ENCODE data around the gene TLCD1.

The TLCD1 gene

DNA sequence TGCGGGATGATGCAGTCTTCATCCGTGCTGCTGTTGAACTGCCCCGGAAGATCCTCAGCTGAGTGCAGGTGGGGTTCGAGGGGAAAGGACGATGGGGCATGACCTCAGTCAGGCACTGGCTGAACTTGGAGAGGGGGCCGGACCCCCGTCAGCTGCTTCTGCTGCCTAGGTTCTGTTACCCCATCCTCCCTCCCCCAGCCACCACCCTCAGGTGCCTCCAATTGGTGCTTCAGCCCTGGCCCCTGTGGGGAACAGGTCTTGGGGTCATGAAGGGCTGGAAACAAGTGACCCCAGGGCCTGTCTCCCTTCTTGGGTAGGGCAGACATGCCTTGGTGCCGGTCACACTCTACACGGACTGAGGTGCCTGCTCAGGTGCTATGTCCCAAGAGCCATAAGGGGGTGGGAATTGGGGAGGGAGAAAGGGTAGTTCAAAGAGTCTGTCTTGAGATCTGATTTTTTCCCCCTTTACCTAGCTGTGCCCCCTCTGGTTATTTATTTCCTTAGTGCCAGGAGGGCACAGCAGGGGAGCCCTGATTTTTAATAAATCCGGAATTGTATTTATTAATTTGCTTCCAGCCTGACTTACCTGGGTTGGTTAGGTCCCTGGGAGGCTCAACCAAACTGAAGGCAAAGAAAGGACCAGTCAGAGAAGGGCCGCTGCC is 23.6 kb upstream of the TLCD1 start:
- Mint-ChIP-seq H3K9me3 (no peaks in the 10 kb centered on the region), H3K4me1 (peaks cover 43% of the 10 kb centered on the region), H3K4me3 (peak overlapping the region; percentile 54 to 62), H3K27me3 (no peaks in the 10 kb centered on the region), H3K27ac (peak overlapping the region in 1 of 2 donors; percentile 55)
- ATAC-seq = peak; percentile 4
- no peak for DNase-seq

DNA sequence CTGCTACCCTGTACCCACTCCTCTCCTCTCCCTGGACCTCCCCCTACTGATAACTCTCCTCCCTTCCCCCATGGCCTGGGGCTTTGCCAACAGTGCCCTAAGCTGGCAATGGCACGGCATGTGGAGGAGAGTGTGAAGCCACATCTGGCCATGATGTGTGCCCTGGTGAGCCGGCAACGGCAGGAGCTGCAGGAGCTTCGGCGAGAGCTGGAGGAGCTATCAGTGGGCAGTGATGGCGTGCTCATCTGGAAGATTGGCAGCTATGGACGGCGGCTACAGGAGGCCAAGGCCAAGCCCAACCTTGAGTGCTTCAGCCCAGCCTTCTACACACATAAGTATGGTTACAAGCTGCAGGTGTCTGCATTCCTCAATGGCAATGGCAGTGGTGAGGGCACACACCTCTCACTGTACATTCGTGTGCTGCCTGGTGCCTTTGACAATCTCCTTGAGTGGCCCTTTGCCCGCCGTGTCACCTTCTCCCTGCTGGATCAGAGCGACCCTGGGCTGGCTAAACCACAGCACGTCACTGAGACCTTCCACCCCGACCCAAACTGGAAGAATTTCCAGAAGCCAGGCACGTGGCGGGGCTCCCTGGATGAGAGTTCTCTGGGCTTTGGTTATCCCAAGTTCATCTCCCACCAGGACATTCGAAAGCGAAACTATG is 23.0 kb upstream of the TLCD1 start:
- Mint-ChIP-seq H3K4me1 (peaks cover 43% of the 10 kb centered on the region), H3K4me3 (peak overlapping the region; percentile 35 to 62), H3K9me3 (no peaks in the 10 kb centered on the region), H3K27ac (no peak overlapping the region), H3K27me3 (no peaks in the 10 kb centered on the region)
- no peak for ATAC-seq
- DNase-seq = no peak

DNA sequence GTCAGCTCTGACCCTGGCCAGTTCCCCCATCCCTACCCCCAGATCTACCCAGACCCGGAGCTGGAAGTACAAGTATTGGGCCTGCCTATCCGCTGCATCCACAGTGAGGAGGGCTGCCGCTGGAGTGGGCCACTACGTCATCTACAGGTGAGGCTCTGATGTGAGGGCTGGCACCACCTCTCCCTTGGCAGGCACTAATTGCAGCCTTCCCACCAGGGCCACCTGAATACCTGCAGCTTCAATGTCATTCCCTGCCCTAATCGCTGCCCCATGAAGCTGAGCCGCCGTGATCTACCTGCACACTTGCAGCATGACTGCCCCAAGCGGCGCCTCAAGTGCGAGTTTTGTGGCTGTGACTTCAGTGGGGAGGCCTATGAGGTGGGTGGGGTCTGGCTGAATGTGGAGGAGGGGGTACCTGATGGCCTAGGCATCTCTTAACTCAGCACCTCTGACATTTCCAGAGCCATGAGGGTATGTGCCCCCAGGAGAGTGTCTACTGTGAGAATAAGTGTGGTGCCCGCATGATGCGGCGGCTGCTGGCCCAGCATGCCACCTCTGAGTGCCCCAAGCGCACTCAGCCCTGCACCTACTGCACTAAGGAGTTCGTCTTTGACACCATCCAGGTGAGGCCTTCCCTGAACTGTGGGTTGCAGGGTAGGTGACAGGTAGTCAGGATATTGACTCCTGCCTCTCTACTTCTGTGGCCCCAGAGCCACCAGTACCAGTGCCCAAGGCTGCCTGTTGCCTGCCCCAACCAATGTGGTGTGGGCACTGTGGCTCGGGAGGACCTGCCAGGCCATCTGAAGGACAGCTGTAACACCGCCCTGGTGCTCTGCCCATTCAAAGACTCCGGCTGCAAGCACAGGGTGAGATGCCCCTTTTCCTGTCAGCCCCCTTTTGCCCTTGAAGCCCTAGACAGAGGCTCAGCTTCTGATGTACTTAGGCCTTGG is 22.0 kb upstream of the TLCD1 start:
- Mint-ChIP-seq H3K27ac (peak overlapping the region in 1 of 2 donors; percentile 90), H3K27me3 (no peaks in the 10 kb centered on the region), H3K9me3 (no peaks in the 10 kb centered on the region), H3K4me1 (peaks cover 45% of the 10 kb centered on the region), H3K4me3 (peak overlapping the region; percentile 42 to 62)
- DNase-seq (no peak), ATAC-seq (no peak)

DNA sequence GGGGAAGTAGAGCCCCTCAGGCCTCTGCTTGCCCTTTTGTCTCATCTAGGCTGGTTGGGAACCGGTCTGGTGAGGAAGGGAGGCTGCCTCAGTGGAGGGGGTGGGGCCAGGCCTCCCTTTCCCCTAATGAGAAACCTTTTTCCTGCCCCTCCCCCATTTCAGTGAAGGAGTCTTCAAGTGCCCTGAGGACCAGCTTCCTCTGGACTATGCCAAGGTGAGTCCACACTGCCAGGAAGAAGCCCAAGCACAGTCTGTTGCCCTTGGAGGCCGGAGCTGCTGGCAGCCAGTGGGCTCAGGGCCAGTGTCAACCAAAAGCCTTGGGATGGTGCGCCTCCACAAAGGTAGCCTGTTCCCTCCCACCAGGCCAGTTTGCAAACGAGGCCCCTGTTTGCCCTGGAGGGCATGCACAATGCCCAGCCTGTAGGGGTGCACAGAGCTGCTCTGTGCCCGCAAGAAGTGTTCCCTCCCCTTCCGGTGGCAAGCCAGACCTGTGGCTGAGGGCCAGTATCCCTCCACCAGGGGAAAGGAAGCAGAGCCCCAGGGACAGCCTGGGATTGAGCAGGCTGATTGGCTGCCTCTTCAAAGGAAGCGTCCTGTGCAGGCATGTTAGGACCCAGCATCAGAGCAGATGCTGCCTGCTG is 21.1 kb upstream of the TLCD1 start:
- DNase-seq (no peak), ATAC-seq (no peak)
- no peaks in the 10 kb centered on the region for H3K9me3 Mint-ChIP-seq
- H3K27me3 Mint-ChIP-seq = no peaks in the 10 kb centered on the region
- peak overlapping the region in 1 of 2 donors; percentile 90 for H3K27ac Mint-ChIP-seq
- H3K4me3 Mint-ChIP-seq = peak overlapping the region; percentile 96
- peaks cover 55% of the 10 kb centered on the region for H3K4me1 Mint-ChIP-seq

DNA sequence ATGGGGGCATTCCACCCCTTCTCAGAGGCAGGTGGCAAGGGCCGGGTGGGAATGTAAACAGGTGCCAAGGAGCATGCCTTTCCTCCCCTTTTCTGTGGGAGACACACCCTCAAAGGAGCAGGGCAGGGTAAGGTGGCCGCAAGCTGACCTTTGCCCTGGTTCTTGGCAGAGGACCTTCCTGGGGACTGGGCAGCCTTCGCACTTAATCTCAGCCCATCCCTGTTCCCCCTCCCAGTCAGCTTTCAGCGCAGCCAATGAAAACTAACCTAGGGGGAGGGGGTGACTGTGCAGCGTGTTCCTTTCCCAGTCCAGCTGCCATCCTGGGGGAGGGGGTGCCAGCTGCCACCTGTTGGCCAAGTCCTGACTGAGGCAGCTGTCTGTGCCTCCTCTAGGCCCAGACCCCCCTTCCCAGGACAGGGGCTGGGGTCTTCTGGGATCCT is 20.6 kb upstream of the TLCD1 start:
- DNase-seq (no peak), ATAC-seq (no peak)
- Mint-ChIP-seq H3K27ac (peak overlapping the region in 1 of 2 donors; percentile 42), H3K4me3 (peak overlapping the region; percentile 96), H3K9me3 (no peaks in the 10 kb centered on the region), H3K27me3 (no peaks in the 10 kb centered on the region), H3K4me1 (peaks cover 60% of the 10 kb centered on the region)

DNA sequence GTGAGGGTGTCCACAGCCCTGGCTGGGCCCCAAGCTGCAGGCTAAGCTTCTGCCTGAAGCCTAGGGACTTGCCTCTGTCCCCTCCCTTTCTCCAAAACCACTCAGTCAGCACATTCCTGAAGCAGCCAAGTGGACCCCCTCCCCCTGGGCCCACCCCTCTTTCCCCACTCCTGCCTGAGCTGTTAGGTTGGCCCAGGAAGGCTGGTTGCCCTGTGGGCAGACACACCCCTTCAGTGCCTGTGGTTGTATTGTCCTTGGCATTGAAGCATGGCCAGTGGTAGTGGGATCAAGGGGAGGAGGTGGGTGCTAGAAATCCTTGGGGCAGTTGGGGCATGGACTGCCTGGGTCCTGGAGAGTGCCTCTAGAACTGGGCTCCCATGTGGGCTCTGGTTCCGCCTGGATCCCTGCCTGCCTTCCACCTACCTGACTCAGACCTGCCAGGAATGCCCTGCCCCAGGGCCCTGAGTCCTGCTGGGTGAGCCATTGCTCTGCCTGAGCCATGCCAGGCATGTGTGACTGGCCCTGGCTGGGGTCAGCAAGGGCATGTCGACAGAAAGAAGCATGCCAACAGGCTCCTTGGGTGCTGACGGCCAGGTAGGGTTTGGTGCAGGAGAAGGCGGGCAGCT is 19.9 kb upstream of the TLCD1 start:
- H3K27me3 Mint-ChIP-seq = no peaks in the 10 kb centered on the region
- peak overlapping the region; percentile 93 to 95 for H3K27ac Mint-ChIP-seq
- H3K4me3 Mint-ChIP-seq = peak overlapping the region; percentile 96
- DNase-seq = no peak
- H3K9me3 Mint-ChIP-seq = no peaks in the 10 kb centered on the region
- no peak for ATAC-seq
- H3K4me1 Mint-ChIP-seq = peaks cover 67% of the 10 kb centered on the region

DNA sequence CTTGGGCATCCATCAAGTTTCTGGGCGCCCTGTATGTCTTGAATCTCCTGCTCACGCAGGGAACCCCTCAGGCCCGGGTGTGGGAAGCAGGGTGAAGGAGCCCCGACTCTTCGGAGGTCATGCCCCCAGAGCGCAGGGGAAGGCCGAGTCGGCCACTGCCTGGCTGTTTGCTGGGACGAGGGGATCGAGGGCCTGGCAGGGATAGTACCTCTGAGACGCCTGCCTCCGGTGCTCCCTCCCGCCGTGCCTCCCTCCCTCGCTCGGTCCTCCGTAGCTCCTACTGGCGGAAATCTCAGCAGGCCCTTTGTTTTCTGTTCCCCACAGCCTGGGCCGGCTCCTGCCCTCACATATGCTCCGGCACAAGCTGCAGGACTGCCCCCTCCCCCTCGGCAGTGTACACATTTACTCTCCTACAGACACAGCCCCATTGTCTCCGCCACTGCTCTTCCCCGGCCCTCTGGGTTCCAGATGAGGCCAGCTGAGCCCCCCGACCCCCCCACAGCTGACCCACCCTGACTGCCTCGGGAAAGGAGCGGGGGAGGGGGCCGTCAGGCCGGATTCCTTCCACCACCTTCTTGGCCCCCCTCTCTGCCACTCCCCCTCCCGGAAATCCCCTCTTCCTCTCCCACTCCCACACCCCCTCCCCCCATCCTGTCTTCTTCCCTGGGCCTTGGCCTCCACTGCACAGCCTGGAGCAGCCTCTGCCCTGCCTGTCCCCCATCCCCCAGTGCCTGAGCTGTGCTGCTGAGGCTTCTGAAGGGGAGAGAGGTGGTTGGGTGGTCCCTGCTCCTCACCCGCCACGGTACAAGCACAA is 19.1 kb upstream of the TLCD1 start:
- H3K4me1 Mint-ChIP-seq = peaks cover 74% of the 10 kb centered on the region
- H3K27ac Mint-ChIP-seq = peak overlapping the region; percentile 93 to 95
- H3K9me3 Mint-ChIP-seq = no peaks in the 10 kb centered on the region
- H3K4me3 Mint-ChIP-seq = peak overlapping the region; percentile 96
- no peaks in the 10 kb centered on the region for H3K27me3 Mint-ChIP-seq
- ATAC-seq (peak; percentile 18), DNase-seq (peak in 1 of 2 donors; percentile 43)

DNA sequence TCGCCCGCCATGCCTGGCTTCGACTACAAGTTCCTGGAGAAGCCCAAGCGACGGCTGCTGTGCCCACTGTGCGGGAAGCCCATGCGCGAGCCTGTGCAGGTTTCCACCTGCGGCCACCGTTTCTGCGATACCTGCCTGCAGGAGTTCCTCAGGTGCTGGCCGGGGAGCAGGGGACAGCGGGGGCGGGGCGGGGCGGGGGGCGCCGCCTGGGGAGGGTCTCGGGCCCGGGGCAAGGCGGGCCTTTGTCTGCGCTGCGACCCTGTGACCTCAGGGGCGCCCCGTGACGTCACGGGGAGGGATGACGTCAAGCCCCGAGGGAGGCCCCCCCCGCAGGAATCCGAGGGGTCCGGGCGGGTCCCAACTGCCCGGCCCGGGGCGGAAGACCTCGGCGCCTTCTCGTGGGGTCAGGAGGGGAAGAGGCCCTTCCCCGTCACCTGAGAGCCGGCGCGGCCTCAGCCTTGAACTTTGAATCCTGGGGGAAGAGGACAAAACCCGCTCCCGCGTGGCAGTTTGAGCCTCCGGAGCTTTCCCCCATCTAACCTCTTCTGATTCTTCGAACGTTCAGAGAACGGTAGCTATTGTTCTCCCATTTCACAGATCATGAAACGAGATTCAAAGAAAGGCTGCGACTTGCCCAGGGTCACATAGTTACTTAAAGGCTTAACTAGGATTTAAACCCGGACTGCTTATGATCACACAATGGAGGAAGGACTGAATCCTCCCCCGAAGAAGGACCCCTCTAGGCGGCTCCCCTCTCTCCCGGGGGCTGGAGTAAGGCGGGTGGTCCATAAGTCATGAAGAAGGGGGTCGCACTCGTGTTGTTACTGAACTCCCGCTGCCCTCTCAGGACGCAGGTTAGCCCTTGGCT is 18.3 kb upstream of the TLCD1 start:
- H3K27ac Mint-ChIP-seq = peak overlapping the region; percentile 93 to 95
- peak overlapping the region; percentile 96 for H3K4me3 Mint-ChIP-seq
- no peaks in the 10 kb centered on the region for H3K27me3 Mint-ChIP-seq
- no peaks in the 10 kb centered on the region for H3K9me3 Mint-ChIP-seq
- peak; percentile 57 for ATAC-seq
- peaks cover 76% of the 10 kb centered on the region for H3K4me1 Mint-ChIP-seq
- DNase-seq = peak in 1 of 2 donors; percentile 66

DNA sequence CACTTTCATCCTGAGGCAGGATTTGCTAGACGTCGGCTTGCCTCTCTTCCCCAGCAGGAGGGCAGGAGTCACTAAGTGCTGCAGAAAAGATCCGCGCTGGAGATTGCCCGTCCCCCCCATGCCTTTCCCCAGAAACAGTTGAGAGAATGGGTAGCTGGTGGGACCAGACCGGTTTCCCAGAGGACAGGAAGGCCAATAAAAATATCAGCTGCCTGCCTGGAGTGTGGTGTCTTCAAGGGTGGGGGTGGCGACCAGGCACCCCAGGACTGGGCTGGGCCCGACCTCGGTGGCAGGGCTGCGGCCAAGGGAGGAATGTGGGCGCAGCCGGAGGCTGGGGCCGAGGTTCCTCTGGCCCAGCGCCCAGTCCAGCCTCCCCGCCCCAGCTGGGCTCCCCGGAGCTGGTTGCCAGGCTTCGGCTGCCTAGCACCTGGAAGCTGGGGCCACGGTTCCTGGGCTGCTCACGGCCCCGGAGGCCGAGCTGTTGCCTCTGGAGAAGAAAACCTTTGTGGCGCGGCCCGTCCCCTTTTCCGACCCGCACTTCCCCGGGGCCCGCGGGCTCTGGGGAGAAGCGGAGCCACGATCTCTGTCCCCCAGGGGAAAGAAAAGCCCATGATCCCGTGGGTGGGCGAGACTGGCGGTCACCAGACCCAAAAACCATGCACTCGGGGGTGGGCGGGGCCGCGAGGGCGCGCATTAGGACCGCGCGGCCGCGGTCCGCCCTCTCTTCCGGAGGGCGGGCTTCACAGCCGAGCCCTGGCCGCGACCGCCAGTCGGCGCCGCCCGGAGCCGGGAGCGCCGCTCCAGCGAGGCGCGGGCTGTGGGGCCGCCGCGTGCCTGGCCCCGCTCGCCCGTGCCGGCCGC is 17.4 kb upstream of the TLCD1 start, which contains the start of gene TRAF4:
Gene TRAF4 (plus strand): TSS at position 769 of the 861 bp plus-strand sequence. CDS start 102 bp downstream, outside the sequence.
- Mint-ChIP-seq H3K9me3 (no peaks in the 10 kb centered on the region), H3K27ac (peak within 1 kb of the TSS; percentile 93 to 95), H3K27me3 (no peaks in the 10 kb centered on the region), H3K4me3 (peak within 1 kb of the TSS; percentile 96), H3K4me1 (peaks cover 76% of the 10 kb centered on the region)
- DNase-seq (peak; percentile 78 to 79), ATAC-seq (peak; percentile 87)

DNA sequence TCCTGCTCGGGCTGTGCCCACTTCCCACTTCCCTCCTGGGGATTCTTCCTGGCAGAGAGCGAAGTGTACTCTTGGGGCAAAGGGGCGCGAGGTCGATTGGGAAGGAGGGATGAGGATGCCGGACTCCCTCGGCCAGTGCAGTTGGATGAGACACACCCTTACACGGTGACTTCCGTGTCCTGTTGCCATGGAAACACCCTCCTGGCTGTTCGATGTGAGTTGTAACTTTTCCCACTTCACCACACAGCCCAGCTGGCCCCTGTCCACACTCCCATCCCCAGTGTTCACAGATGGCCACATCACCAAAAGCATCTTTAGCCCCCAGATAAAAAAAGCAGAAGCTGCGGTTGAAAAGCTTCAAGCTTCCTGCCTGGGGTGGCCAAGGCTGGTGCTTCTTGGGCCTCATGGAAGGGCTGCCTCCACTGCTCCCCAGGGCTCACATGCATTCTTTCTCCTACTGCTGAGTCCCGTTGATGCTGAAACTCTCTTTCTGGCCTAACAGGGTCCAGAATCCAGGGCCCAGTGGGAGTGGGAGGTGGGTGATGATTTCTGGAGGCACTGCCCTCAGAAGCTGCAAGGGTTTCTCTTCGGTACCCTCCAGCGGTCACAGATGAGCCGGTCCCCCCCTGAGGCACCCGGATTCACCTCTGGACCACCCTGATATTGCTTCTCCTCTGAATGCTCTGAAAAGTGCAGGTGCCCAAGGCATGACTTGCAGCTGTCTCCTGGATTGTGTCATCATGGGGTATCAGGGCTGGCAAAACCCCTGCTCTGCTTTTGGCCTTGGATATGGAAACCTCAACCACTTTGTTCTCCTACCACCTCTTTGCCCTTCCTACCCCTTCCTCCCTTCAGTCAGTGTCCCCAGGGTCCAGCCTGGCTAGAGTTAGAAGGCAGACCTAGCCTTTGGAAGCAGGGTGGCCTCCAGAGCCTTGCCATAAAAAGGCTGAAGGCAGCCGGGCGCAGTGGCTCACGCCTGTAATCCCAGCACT is 15.6 kb upstream of the TLCD1 start:
- no peak for ATAC-seq

DNA sequence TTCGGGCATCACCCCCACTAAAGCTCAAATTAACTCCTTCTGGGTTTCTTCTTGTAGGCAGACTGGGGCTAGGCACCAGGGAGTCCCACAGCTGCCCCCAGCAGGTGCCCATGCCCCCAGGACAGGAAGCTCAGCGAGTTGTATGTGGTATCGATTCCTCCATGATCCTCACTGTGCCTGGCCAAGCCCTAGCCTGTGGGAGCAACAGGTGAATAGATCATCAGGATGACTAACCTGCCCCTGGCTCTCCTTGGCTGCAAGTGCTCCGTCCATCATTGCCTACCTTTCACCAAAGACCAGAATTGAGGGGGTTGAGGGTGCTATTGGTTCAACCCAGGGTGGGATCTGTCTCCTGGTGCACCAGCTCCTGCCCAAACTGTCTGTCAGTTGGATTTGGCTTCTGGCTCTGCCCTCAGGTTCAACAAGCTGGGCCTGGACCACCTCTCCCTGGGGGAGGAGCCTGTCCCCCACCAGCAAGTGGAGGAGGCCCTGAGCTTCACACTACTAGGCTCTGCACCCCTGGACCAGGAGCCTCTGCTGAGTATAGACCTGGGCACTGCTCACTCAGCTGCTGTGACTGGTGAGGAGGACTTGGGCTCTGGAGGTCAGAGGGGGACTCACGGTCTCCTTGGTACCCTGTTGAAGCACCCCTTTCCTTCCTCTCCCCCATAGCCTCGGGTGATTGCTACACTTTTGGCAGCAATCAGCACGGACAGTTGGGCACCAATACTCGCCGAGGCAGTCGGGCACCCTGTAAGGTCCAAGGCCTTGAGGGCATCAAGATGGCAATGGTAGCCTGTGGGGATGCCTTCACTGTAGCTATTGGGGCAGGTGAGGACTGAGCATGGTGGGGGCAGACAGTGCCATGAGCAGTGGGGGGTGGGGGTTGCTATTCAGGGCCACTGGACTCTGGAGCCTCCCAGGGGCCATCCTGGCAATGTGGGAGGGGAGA is 14.6 kb upstream of the TLCD1 start:
- Mint-ChIP-seq H3K9me3 (peaks cover 0 to 6% of the 10 kb centered on the region in 2 donors), H3K27ac (no peak overlapping the region), H3K4me3 (peak overlapping the region in 1 of 2 donors; percentile 89), H3K4me1 (peaks cover 70% of the 10 kb centered on the region), H3K27me3 (no peaks in the 10 kb centered on the region)
- no peak for ATAC-seq
- DNase-seq = no peak

More for the DNA sequence above, 15.6 kb upstream of the TLCD1 start:
- Mint-ChIP-seq H3K27me3 (no peaks in the 10 kb centered on the region), H3K4me3 (peak overlapping the region; percentile 53 to 89), H3K4me1 (peaks cover 73% of the 10 kb centered on the region), H3K9me3 (peaks cover 0 to 6% of the 10 kb centered on the region in 2 donors), H3K27ac (peak overlapping the region in 1 of 2 donors; percentile 56)
- DNase-seq = no peak
